ENCODE results near the gene HOXD3. TPM values are rescaled to one million over a fixed set of nuclear protein-coding genes. Genes with fewer than 3 reads are reported as not detected.

The HOXD3 gene
- total and polyA plus RNA-seq, 8 donors: 0.15 to 1.0 (median 0.40) TPM; not detected in 1

- Histone ChIP-seq H3K27ac (no peak overlapping the region), H3K4me3 (no peak overlapping the region), H3K4me1 (peaks cover 12 to 20% of the 10 kb centered on the region in 2 donors), H3K9me3 (no peaks in the 10 kb centered on the region), H3K27me3 (peaks cover 80 to 100% of the 10 kb centered on the region in 2 donors), H3K36me3 (no peaks in the 10 kb centered on the region)
- TF ChIP-seq CTCF (IDR thresholded peaks at IDR 0.05): no peak
- ATAC-seq: no peak
- intact Hi-C loops (cut with DNase I): loop anchor here in 1 of 2 donors (5.0 to 10.0 kb wide), 2 partner anchors 419 to 676 kb away; no protein-coding TSS in a partner anchor
- no peak for DNase-seq
These were observed 18.6 kb upstream of the HOXD3 start for GRCh38 chr2:176138526-176138922.

DNA sequence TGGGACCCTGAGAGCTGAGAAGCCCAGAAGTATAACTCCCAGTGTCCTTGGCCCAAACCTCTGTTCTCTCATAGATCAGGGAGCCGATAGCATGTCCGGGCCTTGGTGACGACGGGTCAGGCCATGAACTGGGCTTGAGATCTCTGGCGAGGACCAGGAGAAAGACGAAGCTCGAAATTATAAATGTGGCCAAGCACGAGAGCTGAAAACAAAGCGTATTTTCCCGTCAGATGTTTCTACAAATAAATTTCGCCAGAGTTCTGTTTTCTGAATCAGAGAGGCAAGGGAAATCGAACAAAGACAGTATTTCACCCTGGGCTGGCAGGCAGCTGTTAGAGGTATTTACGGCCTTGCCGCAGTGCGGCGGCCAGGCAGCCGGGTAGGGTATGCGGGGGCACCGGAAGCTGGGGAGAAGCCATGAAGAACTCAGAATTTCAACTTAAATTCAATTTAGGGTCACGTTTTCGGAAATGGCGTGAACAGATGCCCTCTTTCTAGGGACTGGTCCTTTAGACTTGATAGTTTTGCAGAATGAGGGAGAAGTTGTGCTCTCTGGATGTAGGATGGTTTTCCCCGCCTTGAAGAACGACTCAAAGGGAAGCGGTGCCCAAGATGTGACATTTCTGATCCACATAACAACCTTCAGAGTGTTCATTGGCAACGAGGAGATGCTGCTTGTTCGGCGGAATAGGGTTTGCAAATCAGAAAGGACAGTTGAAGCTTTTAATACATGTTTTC, 18.0 kb upstream of the HOXD3 start:
- intact Hi-C loops (cut with DNase I): loop anchor here in 1 of 2 donors (5.0 to 10.0 kb wide), 2 partner anchors 418 to 676 kb away; no protein-coding TSS in a partner anchor
- Histone ChIP-seq H3K4me3 (no peak overlapping the region), H3K4me1 (peaks cover 12 to 20% of the 10 kb centered on the region in 2 donors)

GRCh38 chr2:176139661-176140512, 17.2 kb upstream of the HOXD3 start:
- Histone ChIP-seq H3K9me3 (no peaks in the 10 kb centered on the region), H3K27me3 (peaks cover 69 to 100% of the 10 kb centered on the region in 2 donors), H3K27ac (no peak overlapping the region), H3K4me1 (peaks cover 12 to 20% of the 10 kb centered on the region in 2 donors), H3K4me3 (peak overlapping the region in 1 of 2 donors; percentile 31), H3K36me3 (no peaks in the 10 kb centered on the region)
- ATAC-seq: peak; percentile 10
- DNase-seq: no peak
- no peak for TF ChIP-seq CTCF (IDR thresholded peaks at IDR 0.05)
- intact Hi-C loops (cut with DNase I): loop anchor here in 1 of 2 donors (5.0 to 10.0 kb wide), 3 partner anchors 315 to 675 kb away; no protein-coding TSS in a partner anchor

More for the DNA sequence above, 18.0 kb upstream of the HOXD3 start:
- ATAC-seq: no peak
- Histone ChIP-seq H3K36me3 (no peaks in the 10 kb centered on the region), H3K27ac (no peak overlapping the region), H3K9me3 (no peaks in the 10 kb centered on the region), H3K27me3 (peaks cover 74 to 100% of the 10 kb centered on the region in 2 donors)
- TF ChIP-seq CTCF (IDR thresholded peaks at IDR 0.05): no peak
- DNase-seq: no peak

DNA sequence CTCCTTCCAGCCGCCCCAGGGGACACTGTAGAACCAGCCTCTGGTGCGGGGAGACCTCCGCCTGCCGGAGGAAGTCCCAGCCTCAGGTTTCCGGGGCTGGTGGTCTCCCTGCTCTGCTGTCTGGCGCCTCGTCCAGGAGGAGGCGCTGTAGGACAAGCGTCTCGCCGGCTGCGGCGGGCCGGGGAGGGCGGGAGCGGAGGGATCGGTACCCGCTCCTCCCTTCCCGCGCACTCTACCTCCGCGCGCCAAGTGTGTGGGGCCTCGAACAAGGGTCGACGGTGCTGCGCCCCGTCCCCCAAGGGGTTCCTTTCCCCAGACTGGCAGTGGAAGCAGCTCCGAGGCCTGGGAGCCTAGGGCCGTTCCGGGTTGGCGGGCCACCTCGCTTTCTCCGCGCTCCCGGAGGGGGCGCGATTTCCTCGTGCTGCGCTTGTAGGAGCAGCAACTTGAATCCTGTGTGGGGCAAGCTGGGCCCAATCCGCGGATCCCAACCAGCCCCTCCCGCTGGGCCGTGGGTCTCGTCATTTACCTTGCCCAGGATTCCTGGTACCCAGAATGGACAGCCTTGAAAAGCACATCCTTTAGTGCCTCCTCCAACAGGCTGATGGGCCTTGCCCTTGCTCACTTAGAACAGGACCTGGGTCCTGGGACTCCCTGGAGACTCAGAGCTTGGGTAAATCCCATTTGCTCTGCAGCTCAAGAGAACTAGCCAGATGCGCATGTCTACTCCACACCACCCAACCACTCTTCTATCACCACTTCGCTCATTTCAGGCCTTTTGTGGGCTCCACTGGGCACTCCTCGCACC, 16.4 kb upstream of the HOXD3 start:
- H3K36me3 ChIP-seq: no peaks in the 10 kb centered on the region
- peak; percentile 54 to 89 (median 80) for DNase-seq
- intact Hi-C loops (cut with DNase I): loop anchor here in 1 of 2 donors (10.0 kb wide), 1 partner anchor 314 kb away; no protein-coding TSS in a partner anchor
- TF ChIP-seq CTCF (IDR thresholded peaks at IDR 0.05): peak; percentile 81
- H3K27me3 ChIP-seq: peaks cover 69 to 100% of the 10 kb centered on the region in 2 donors
- H3K4me3 ChIP-seq: peak overlapping the region; percentile 18 to 31
- H3K27ac ChIP-seq: no peak overlapping the region
- H3K9me3 ChIP-seq: no peaks in the 10 kb centered on the region
- ATAC-seq: peak; percentile 97
- H3K4me1 ChIP-seq: peaks cover 12 to 20% of the 10 kb centered on the region in 2 donors

Data from left lung (tissue), 10 donors.